Trophoblast cell (in vitro differentiated cells and primary cell): ENCODE results near the gene RNF150.

ENCODE experiments used
- DNase-seq, 2 donors: peaks; one replicate each; pipeline ENCODE4 v3.0.0-alpha.2; 2016
- H2AFZ ChIP-seq: 2 replicates; pipeline ENCODE4 v1.6.1; 2013; ENCODE audit warnings: low read length, moderate library complexity, mild to moderate bottlenecking; ENCODE audit not compliant: insufficient read depth, poor library complexity
- H2AK5ac ChIP-seq: 2 replicates; pipeline ENCODE4 v1.6.1; 2013; ENCODE audit warnings: mild to moderate bottlenecking, low read length
- H2BK120ac ChIP-seq: 2 replicates; pipeline ENCODE4 v1.6.1; 2013; ENCODE audit warnings: low read length, mild to moderate bottlenecking, moderate library complexity; ENCODE audit not compliant: insufficient read depth, poor library complexity
- H2BK12ac ChIP-seq: 2 replicates; pipeline ENCODE4 v1.6.1; 2013; ENCODE audit warnings: mild to moderate bottlenecking, low read length, moderate library complexity
- H2BK5ac ChIP-seq: 2 replicates; pipeline ENCODE4 v1.6.1; 2013; ENCODE audit warnings: low read length, low read depth, moderate library complexity, mild to moderate bottlenecking; ENCODE audit not compliant: poor library complexity
- H3K14ac ChIP-seq: 2 replicates; pipeline ENCODE4 v1.6.1; 2013; ENCODE audit warnings: mild to moderate bottlenecking, low read length
- H3K18ac ChIP-seq: 2 replicates; pipeline ENCODE4 v1.6.1; 2013; ENCODE audit warnings: mild to moderate bottlenecking, low read length
- H3K23ac ChIP-seq: 2 replicates; pipeline ENCODE4 v1.6.1; 2013; ENCODE audit warnings: low read length
- H3K27ac ChIP-seq: 2 replicates; pipeline ENCODE4 v1.5.1; 2013; ENCODE audit warnings: low read depth, mild to moderate bottlenecking, inconsistent platforms, low read length, moderate library complexity
- H3K27me3 ChIP-seq: 2 replicates; pipeline ENCODE4 v1.6.1; 2013; ENCODE audit warnings: inconsistent platforms, mild to moderate bottlenecking, low read length, moderate library complexity; ENCODE audit not compliant: insufficient read depth
- H3K36me3 ChIP-seq, 2 experiments: 1 replicate in 1 of 2; 2 replicates in 1 of 2; pipeline ENCODE4 v1.6.1; 2013; ENCODE audit warnings: low read length in 2 of 2, mild to moderate bottlenecking in 2 of 2, moderate library complexity in 1 of 2; ENCODE audit not compliant: insufficient read depth in 2 of 2, control insufficient read depth in 1 of 2
- H3K4ac ChIP-seq: 2 replicates; pipeline ENCODE4 v1.6.1; 2013; ENCODE audit warnings: low read depth, mild to moderate bottlenecking, low read length, moderate library complexity
- H3K4me1 ChIP-seq, 2 experiments: 1 replicate in 1 of 2; 2 replicates in 1 of 2; pipeline ENCODE4 v1.6.1; 2013; ENCODE audit warnings: low read length in 2 of 2, mild to moderate bottlenecking in 2 of 2, moderate library complexity in 1 of 2; ENCODE audit not compliant: insufficient read depth in 2 of 2, control insufficient read depth in 1 of 2
- H3K4me2 ChIP-seq: 2 replicates; pipeline ENCODE4 v1.6.1; 2013; ENCODE audit warnings: inconsistent platforms, mild to moderate bottlenecking, low read length, moderate library complexity
- H3K4me3 ChIP-seq: 2 replicates; pipeline ENCODE4 v1.5.1; 2013; ENCODE audit warnings: mild to moderate bottlenecking, low read depth, low read length, inconsistent platforms
- H3K79me1 ChIP-seq: one replicate; pipeline ENCODE4 v1.6.1; 2013; ENCODE audit warnings: low read length
- H3K79me2 ChIP-seq: 2 replicates; pipeline ENCODE4 v1.6.1; 2013; ENCODE audit warnings: low read length, mild to moderate bottlenecking; ENCODE audit not compliant: control insufficient read depth, insufficient read depth, poor library complexity
- H3K9ac ChIP-seq: 2 replicates; pipeline ENCODE4 v1.6.1; 2013; ENCODE audit warnings: mild to moderate bottlenecking, low read length
- H3K9me3 ChIP-seq: 2 replicates; pipeline ENCODE4 v1.6.1; 2013; ENCODE audit warnings: low read depth, mild to moderate bottlenecking, control low read depth, inconsistent platforms, low read length; ENCODE audit not compliant: insufficient read depth
- H4K12ac ChIP-seq: 2 replicates; pipeline ENCODE4 v1.6.1; 2013; ENCODE audit warnings: low read depth, mild to moderate bottlenecking, low read length, moderate library complexity
- H4K8ac ChIP-seq: 2 replicates; pipeline ENCODE4 v1.6.1; 2013; ENCODE audit warnings: low read depth, mild to moderate bottlenecking, low read length, moderate library complexity
- H4K91ac ChIP-seq: one replicate; pipeline ENCODE4 v1.6.1; 2013; ENCODE audit warnings: low read depth, mild to moderate bottlenecking, low read length, moderate library complexity
- WGBS: extraction: QIAGEN DNeasy Blood & Tissue Kit; methylation state at CpG from one replicate; pipeline ENCODE4 v1.1.7; 2013; ENCODE audit warnings: missing lambda C conversion rate; ENCODE audit not compliant: insufficient read length, insufficient coverage; ENCODE audit errors: extremely low coverage; 5-methylcytosine and 5-hydroxymethylcytosine counted together

Gene RNF150

GRCh38 chr4:141016117-141016798 is 117.0 kb downstream of the RNF150 start:
- H3K9me3 ChIP-seq, result no peaks in the 10 kb centered on the region
- no peak overlapping the region for H3K9ac ChIP-seq
- H3K79me1 ChIP-seq, result no peaks in the 10 kb centered on the region
- H3K36me3 ChIP-seq, result no peaks in the 10 kb centered on the region
- no peak overlapping the region for H3K23ac ChIP-seq
- no peak overlapping the region for H3K27ac ChIP-seq
- no peak overlapping the region for H3K14ac ChIP-seq
- H3K4ac ChIP-seq, result no peak overlapping the region
- no peak overlapping the region for H2AFZ ChIP-seq
- no peak overlapping the region for H4K91ac ChIP-seq
- H3K4me2 ChIP-seq, result no peak overlapping the region
- no peak overlapping the region for H3K18ac ChIP-seq
- H3K79me2 ChIP-seq, result no peaks in the 10 kb centered on the region
- H2BK5ac ChIP-seq, result no peak overlapping the region
- peaks cover 0 to 2% of the 10 kb centered on the region in 2 experiments for H3K4me1 ChIP-seq
- H2BK12ac ChIP-seq, result no peak overlapping the region
- H3K27me3 ChIP-seq, result no peaks in the 10 kb centered on the region
- H3K4me3 ChIP-seq, result no peak overlapping the region
- H2AK5ac ChIP-seq, result no peak overlapping the region
- H4K8ac ChIP-seq, result no peak overlapping the region
- H2BK120ac ChIP-seq, result no peak overlapping the region
- H4K12ac ChIP-seq, result no peak overlapping the region
- no CpG with 5 or more reads among the region's 8 CpGs for WGBS
- DNase-seq, result no peak

DNA sequence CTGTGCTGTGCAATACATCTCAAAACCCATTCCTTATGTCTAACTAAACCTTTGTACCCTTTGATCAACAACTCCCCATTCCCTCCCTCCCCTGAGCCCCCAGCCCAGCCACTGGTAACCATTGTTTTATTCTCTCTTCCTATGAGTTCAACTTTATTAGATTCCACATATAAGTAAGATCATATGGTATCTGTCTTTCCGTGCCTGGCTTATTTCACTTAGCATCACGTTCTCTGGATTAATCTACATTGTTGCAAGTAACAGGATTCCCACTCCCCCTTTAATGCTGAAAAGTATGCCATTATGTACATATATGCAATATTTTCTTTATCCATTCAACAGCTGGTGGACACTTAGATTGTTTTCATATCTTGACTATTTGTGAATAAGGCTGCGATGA is 119.4 kb downstream of the RNF150 start:
- no peak overlapping the region for H3K27ac ChIP-seq
- H4K8ac ChIP-seq, result no peak overlapping the region
- no peak overlapping the region for H2AK5ac ChIP-seq
- no peak overlapping the region for H3K14ac ChIP-seq
- H2AFZ ChIP-seq, result no peak overlapping the region
- H4K91ac ChIP-seq, result no peak overlapping the region
- no peaks in the 10 kb centered on the region for H3K79me2 ChIP-seq
- no peak overlapping the region for H3K4me2 ChIP-seq
- H3K9ac ChIP-seq, result no peak overlapping the region
- H3K18ac ChIP-seq, result no peak overlapping the region
- H3K4ac ChIP-seq, result no peak overlapping the region
- H3K27me3 ChIP-seq, result no peaks in the 10 kb centered on the region
- H3K4me1 ChIP-seq, result no peaks in the 10 kb centered on the region
- no peaks in the 10 kb centered on the region for H3K79me1 ChIP-seq
- H4K12ac ChIP-seq, result no peak overlapping the region
- no peaks in the 10 kb centered on the region for H3K36me3 ChIP-seq
- H3K4me3 ChIP-seq, result no peak overlapping the region
- DNase-seq, result no peak
- H3K9me3 ChIP-seq, result no peaks in the 10 kb centered on the region
- no peak overlapping the region for H2BK5ac ChIP-seq
- H2BK12ac ChIP-seq, result no peak overlapping the region
- no peak overlapping the region for H3K23ac ChIP-seq
- no CpG with 5 or more reads among the region's 3 CpGs for WGBS
- no peak overlapping the region for H2BK120ac ChIP-seq

- H3K27me3 ChIP-seq, result no peaks in the 10 kb centered on the region
- no peak for DNase-seq
- H3K4me3 ChIP-seq, result no peak overlapping the region
- no CpG with 5 or more reads among the region's 3 CpGs for WGBS
- no peak overlapping the region for H3K23ac ChIP-seq
- H3K9me3 ChIP-seq, result no peaks in the 10 kb centered on the region
- H3K79me1 ChIP-seq, result no peaks in the 10 kb centered on the region
- H3K4me1 ChIP-seq, result no peaks in the 10 kb centered on the region
- no peak overlapping the region for H2BK5ac ChIP-seq
- H3K18ac ChIP-seq, result no peak overlapping the region
- no peak overlapping the region for H4K12ac ChIP-seq
- no peak overlapping the region for H3K14ac ChIP-seq
- no peak overlapping the region for H2AFZ ChIP-seq
- no peaks in the 10 kb centered on the region for H3K36me3 ChIP-seq
- no peak overlapping the region for H4K91ac ChIP-seq
- H3K4ac ChIP-seq, result no peak overlapping the region
- H3K79me2 ChIP-seq, result no peaks in the 10 kb centered on the region
- no peak overlapping the region for H2AK5ac ChIP-seq
- H4K8ac ChIP-seq, result no peak overlapping the region
- no peak overlapping the region for H3K27ac ChIP-seq
- no peak overlapping the region for H2BK120ac ChIP-seq
- no peak overlapping the region for H3K9ac ChIP-seq
- H2BK12ac ChIP-seq, result no peak overlapping the region
- H3K4me2 ChIP-seq, result no peak overlapping the region
These were observed 121.4 kb downstream of the RNF150 start for GRCh38 chr4:141011901-141012315.

- Histone ChIP-seq H3K4me3 (no peak overlapping the region), H4K91ac (no peak overlapping the region), H3K27ac (no peak overlapping the region), H2AK5ac (no peak overlapping the region), H3K79me1 (no peaks in the 10 kb centered on the region), H2BK5ac (no peak overlapping the region), H4K12ac (no peak overlapping the region), H3K4me2 (no peak overlapping the region), H3K36me3 (no peaks in the 10 kb centered on the region), H3K4me1 (no peaks in the 10 kb centered on the region), H3K27me3 (no peaks in the 10 kb centered on the region), H3K9me3 (no peaks in the 10 kb centered on the region), H3K18ac (no peak overlapping the region), H3K79me2 (no peaks in the 10 kb centered on the region), H2BK12ac (no peak overlapping the region), H3K23ac (no peak overlapping the region), H2BK120ac (no peak overlapping the region), H3K4ac (no peak overlapping the region), H3K9ac (no peak overlapping the region), H3K14ac (no peak overlapping the region), H4K8ac (no peak overlapping the region), H2AFZ (no peak overlapping the region)
- no peak for DNase-seq
These were observed 123.3 kb downstream of the RNF150 start for GRCh38 chr4:141009931-141010330.
